ENCODE measurements around the gene ZNF700.

GRCh38 chr19:11964496-11964857 lies 39.6 kb downstream of the ZNF700 start:
- TF ChIP-seq POLR2AphosphoS5 (IDR thresholded peaks at IDR 0.05; ENCODE audit: low read depth, low read length) (no peak), EZH2phosphoT487 (IDR thresholded peaks at IDR 0.05; ENCODE audit: borderline replicate concordance) (no peak), SIN3A (IDR thresholded peaks at IDR 0.05; ENCODE audit: low read depth) (no peak), EGR1 (IDR thresholded peaks at IDR 0.05; ENCODE audit: low read depth) (no peak), JUND (IDR thresholded peaks at IDR 0.05) (no peak), REST (IDR thresholded peaks at IDR 0.05; ENCODE audit: low read depth) (no peak), ZNF274 (IDR thresholded peaks at IDR 0.05; ENCODE audit: low read depth, low read length) (no peak), SP1 (IDR thresholded peaks at IDR 0.05; ENCODE audit: low read depth) (no peak), EZH2 (IDR thresholded peaks at IDR 0.05) (no peak), CTCF (IDR thresholded peaks at IDR 0.05 in 2 of 3, conservative IDR thresholded peaks at IDR 0.05 in 1 of 3; ENCODE audit: borderline replicate concordance in 1 of 3, insufficient read depth in 1 of 3, low read depth in 2 of 3, low read length in 2 of 3) (no peak), POLR2A (IDR thresholded peaks at IDR 0.05; ENCODE audit: borderline replicate concordance, extremely low read depth, insufficient read depth, insufficient read length) (no peak), RAD21 (IDR thresholded peaks at IDR 0.05; ENCODE audit: low read depth) (no peak), MAX (IDR thresholded peaks at IDR 0.05) (no peak), CBX3 (IDR thresholded peaks at IDR 0.05; ENCODE audit: low read depth) (no peak)
